Nucleus accumbens (tissue), 56 donors: Measurements from ENCODE around the gene TOMM20L.
"Not testable (repeated sequence)": the region's sequence is repeated elsewhere in the genome, so short reads cannot be mapped to it uniquely, and the experiment has no call there.

Source experiments
- DNase-seq, 56 donors: peaks; one replicate each; lab custom pipeline; 2025; lab: John Stamatoyannopoulos, UW

Gene TOMM20L

DNA sequence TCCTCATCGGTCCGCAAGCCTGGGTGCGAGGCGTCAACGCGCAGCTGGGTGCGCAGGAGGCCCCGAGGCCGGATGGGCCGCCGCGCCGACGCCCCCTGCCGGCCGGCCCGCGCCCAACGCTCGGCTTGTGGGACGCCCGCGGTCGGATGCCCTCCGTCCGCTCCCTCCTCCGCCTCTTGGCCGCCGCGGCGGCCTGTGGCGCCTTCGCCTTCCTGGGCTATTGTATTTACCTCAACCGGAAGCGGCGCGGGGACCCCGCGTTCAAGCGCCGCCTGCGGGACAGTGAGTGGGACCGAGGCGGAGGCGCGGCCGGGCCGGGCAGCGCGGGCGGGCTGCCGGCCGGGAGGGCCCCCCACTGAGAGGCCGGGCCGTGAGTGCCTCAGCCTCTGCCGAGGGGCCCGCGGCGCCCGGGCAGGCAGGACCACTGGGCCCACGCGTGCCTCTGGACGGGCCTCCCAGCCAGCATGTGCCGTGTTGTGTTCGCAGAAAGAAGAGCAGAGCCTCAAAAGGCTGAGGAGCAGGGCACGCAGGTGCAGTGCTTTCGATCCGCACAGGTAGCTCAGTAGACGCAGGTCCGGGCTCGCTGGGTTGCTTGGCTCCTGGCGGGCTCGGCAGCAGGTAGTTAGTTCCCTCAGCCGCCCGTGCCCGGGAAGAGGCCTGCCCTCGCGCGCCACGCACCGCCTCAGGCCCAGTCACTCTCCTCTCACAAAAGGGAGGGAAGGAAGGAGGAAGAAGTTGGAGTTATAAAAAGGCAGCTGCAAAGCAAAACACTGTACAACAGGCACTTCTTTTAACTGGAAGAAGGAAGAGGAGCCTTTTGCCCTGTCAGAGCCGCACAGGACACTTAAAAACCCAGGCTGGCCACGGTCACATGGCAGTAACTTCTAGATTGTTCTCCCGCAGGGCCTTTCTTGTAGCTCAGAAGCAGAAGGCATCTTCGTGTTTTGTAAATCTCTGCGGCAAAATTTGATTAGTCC lies at the start of gene TOMM20L:
Gene TOMM20L (plus strand): TSS at position 119 of the 977 bp plus-strand sequence. CDS start 28 bp downstream, at position 147.
- peak in 44 of 56 donors; percentile 5 to 67 (median 30) for DNase-seq

GRCh38 chr14:58353516-58354299 lies 42.0 kb upstream of the TOMM20L start:
- no peak for DNase-seq

- DNase-seq = no peak
These were observed 40.9 kb upstream of the TOMM20L start for GRCh38 chr14:58354808-58355207.

DNA sequence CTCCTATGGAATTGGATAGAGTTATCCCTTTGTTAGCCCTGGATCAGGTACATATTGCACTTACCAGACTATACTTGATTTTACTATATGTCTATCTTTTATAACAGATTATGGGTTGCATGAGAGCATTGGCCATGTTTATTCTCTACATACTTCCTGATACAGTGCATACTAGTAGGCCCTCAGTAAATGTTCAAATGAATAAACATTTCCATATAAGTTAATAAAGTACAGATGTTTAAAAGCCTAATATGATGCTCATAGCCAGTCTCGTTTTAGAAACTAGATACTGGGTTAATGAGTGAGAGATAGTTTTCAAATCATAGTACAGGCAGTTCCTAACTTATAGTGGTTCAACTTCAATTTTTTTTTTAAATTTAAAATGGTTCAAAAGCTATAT lies 39.5 kb upstream of the TOMM20L start:
- no peak for DNase-seq

DNA sequence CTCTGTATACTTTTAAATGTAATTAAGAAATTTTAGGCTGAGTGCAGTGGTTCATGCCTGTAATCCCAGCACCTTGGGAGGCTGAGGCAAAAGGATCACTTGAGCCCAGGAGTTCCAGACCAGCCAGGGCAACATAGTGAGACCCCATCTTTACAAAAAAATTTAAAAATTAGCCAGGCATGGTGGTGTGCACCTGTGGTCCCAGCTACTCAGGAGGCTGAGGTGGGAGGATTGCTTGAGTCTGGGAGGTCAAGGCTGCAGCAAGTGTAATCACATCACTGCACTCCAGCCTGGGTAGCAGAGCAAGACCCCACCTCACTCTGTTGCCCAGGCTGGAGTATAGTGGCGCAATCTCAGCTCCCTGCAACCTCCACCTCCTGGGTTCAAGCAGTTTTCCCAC lies 33.5 kb upstream of the TOMM20L start:
- DNase-seq = not testable (repeated sequence)

- DNase-seq = no peak
These were observed 32.8 kb upstream of the TOMM20L start for GRCh38 chr14:58362798-58363412.

- no peak for DNase-seq
These were observed 31.4 kb upstream of the TOMM20L start for GRCh38 chr14:58364316-58364715.

DNA sequence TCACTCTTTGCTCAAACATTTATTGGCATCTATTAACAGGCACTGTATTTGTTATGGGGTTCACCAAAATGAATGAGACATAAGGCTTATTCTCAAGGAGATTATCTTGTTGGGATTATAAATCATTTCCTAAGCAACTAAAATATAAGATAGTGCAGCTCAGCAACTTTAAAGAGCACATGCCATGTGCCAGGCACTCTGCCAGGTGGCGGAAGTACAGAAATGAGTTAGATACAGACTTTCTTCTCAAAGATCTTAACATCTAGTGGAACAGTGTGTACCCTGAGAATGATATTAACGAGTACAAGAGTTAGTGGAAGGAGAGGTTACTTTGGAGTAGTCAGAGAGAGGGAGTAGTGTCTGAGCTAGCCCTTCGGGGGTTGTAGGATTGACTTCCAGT lies 28.4 kb upstream of the TOMM20L start:
- DNase-seq = no peak

DNA sequence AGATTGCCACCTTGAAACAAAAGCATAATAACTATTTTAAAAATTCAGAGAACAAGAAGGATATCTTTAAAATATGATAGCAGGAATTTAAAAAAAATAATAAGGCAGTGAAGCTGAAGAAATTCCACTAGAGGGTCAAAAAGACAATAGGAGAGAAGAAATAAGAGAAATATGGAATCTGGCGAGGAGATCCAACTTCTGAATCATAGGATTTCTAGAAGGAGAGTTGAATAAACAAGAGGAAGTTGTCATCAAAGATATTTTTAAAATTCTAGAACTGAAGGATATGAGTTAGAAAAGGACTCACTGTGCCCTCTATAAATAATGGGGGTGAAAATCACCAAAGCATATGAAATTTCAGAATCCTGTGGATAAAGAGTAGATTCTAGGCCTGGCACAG lies 26.8 kb upstream of the TOMM20L start:
- no peak for DNase-seq

- DNase-seq = no peak
These were observed 18.9 kb upstream of the TOMM20L start for GRCh38 chr14:58376791-58377190.

DNA sequence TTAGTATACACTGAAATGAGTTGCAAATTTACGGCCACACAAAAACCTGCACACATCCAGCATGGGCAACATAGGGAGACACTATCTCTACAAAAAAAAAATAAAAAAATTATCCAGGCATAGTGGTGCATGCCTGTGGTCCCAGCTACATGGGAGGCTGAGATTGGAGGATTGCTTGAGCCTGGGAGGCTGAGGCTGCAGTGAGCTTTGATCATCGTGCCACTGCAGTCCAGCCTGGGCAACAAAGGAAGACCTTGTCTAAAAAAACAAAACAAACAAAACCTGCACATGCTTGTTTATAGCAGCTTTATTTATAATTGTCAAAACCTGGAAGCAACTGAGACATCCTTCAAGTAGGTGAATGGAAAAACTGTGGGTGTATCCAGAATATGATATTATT lies 4.9 kb upstream of the TOMM20L start:
- DNase-seq = no peak

DNA sequence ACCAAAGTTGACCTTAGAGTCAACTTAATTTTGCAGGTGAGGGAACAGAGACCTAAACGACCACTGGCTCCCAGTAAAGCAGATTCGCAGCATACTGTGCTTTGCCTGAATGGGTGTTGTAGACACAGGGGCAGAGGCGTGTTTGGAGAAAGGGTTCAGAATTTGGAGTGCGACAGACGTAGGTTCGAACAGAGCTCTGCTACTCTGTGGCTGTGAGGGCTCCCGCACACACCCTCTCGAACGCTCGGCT lies 243 bp upstream of the TOMM20L start:
- DNase-seq = no peak

DNA sequence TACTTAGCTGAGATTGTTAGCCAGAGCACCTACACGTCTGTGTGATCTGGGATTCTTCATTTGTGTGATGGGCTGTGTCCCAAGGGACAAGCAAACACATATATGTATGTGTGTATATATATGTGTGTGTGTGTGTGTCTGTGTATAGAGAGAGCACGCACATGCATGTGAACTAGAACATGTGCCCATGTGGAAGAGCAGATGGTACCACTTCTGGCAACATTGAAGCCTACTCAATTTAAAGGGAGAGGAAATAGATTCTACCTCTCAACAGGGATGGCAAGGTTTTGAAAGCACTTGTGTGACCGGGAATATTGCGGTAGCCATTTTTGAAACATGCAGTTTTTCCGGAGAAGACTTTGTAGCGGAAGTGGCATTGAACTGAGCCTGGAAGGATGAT lies 1.4 kb downstream of the TOMM20L start:
- DNase-seq = no peak

DNA sequence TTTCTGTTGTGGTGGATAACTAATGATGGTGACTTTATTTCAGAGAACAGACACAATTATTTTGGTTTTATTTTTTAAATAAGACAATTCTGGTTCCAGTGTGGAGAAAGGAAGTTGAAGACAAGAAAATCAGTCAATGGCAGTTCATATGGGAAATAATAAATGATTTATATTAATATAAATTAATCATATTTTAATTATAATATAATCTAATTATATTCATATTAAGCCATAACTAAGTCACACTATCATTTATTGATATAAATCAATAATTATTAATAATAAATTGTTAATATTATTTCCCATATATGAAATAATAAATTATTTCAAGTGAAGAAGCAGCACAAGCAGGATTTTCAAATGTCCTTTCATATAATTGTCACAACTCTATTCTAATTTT lies 2.8 kb downstream of the TOMM20L start:
- DNase-seq = no peak

DNA sequence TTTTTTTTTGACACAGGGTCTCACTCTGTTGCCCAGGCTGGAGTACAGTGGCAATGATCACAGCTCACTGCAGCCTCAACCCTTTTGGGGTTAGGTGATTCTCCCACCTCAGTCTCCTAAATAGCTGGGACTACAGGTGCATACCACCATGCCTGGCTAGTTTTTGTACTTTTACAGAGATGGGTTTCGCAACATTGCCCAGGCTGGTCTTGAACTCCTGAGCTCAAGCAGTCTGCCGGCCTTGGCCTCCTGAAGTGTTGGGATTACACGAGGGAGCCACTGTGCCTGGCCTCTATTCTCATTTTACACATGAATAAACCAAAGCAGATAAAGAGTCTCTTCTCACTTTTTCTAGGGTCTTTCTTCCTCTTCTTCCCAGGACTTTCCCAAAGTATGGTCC lies 3.2 kb downstream of the TOMM20L start:
- no peak for DNase-seq

DNA sequence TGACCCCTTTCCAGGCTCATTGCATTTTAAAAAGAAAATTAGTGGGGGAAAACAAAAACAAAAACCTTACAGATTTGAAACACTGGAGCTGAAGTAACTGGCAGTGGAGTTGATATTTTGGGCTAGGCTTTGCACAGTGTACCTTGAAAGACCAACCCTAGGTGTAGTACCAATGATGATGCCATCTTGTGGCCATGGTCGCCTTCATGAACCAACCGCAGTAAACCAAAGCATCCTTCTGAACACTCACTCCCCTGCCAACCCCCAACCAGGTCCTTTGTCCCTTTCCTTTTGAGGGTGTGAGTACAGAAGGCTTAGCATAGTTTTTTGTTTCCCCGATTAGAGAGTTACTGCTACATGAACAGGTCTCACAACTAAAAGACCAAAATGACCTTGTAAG lies 5.9 kb downstream of the TOMM20L start:
- no peak for DNase-seq

- DNase-seq = peak in 7 of 56 donors; percentile 2 to 35 (median 9)
These were observed 13.0 kb downstream of the TOMM20L start for GRCh38 chr14:58408681-58409215.

DNA sequence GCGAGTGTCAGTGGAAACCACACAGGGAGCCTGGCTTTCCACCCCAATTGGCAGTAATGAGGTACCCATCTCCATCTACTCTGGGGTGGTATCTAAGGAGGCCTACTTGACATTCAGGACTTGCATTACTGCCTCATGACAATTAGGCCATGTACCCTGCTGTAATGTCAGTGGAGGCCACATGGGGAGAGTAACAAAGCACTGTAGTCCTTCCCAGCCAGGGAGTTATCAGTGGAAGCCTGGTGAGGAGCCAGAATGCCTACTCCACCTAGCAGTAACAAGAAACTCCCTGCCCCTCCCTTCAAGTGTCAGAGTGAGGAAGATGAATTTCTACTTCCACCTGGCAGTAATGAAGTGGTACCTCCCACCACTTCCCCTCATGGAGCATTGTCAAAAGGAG lies 19.1 kb downstream of the TOMM20L start:
- no peak for DNase-seq

- DNase-seq = no peak
These were observed 20.2 kb downstream of the TOMM20L start for GRCh38 chr14:58415636-58416547.

DNA sequence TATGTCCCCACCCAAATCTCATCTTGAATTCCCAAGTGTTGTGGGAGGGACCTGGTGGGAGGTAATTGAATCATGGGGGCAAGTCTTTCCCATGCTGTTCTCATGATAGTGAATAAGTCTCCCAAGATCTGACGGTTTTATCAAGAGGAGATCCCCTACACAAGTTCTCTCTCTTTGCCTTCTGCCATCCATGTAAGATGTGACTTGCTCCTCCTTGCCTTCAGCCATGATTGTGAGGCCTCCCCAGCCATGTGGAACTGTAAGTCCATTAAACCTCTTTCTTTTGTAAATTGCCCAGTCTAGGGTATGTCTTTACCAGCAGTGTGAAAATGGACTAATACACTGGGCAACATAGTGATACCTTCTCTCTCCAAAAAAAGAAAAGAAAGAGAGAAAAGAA lies 21.2 kb downstream of the TOMM20L start:
- DNase-seq = not testable (repeated sequence)
